H4 (cell line): ENCODE measurements around the gene AGAP1. TPM values are rescaled to one million over a fixed set of nuclear protein-coding genes. Genes with fewer than 3 reads are reported as not detected.

Experiments used
- DNase-seq: peaks from one replicate; pipeline ENCODE4 v3.0.0-alpha.2; 2015; ENCODE audit warnings: low spot score
- total RNA-seq: library from RNA; depleted of rRNA; stranded (reverse); fragments of >200 nt; shearing (Covaris generic); gene quantifications from 2 replicates; pipeline ENCODE4 v1.2.3, GENCODE V29; 2014

AGAP1 gene
- total RNA-seq, 1 experiment from 2014 or later: 7.0 TPM

DNA sequence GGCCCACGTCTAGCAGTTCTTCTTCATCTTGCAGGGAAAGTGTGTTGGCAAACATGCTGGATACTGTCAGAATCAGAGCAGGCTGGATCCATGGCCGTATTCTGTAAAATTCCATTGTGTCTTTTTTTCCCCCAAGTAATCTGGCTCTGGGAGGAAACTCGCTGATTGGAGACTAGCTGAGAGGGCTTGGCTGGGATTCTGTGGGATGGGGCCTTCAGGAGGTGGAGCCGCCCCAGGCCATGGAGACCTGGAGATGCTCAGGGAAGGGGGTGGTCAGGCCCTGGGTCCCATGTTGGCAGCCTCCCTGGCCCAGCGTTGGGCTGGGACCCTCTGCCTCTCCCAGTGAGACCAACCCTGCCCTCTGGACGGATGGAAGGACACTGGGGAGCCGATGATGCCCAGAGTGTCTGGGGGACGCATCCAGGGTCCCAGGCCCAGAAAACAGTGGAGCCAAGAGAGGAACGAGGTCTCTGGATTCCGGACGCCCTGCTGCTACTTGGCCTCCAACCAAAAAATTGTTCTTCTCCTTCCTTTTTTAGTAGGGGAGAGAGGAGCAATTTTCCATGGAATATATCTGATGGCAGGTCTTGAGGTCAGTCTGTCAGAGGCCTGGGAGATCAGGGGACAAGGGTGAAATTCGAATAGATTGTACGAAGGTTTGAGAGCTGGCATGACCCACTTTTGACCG is 114.5 kb downstream of the AGAP1 start:
- DNase-seq: no peak

- DNase-seq: no peak
Observed at GRCh38 chr2:235609321-235609720, 115.5 kb downstream of the AGAP1 start.

GRCh38 chr2:235609746-235610145 is 115.9 kb downstream of the AGAP1 start:
- DNase-seq: no peak

DNA sequence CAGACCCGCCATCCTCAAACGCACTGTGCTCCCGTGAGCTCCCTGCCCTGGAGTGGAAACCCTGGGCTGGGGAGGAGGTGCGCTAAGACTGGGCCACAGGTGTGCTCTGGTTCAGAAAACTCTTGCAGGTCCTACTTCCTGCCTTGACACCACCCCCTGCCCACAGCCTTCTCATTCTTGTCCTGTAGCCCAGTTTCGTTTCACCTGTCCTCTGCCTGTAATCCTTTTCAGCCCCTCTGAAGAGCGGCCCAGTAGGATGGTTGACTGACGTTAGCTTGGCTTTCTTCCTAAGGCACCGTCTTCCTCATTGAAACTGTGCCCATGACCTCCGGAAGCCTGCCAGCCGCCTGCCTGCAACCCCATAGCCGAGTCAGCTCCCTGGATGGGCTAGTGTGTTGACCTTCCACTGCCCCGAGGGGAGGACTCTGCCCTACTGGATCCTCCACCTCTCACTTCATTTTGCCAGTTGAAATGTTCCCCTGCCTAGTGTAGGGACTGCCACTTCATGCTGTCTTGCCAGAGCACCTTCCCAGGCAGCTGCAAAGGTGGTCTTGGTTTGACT is 116.9 kb downstream of the AGAP1 start:
- DNase-seq: no peak

DNA sequence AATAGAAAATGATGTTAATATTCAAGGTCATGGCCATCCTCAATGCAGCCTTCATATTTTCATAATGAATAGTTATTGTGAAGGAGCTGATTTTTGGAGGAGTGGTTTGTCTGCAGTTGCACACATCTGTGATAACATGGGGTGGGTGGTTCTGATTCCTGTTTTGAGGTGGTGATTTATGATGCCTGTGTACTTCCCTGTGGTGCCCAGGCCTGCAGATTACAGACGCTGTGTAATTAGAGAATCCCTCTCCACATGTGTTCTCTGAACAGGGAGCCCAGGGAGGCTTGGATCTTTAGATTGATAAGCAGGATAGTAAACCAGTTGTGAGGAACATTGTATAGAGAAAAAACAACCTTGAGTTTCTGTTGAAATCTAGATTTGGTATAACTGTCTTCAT is 117.5 kb downstream of the AGAP1 start:
- DNase-seq: no peak

GRCh38 chr2:235611756-235612155 is 117.9 kb downstream of the AGAP1 start:
- no peak for DNase-seq

DNA sequence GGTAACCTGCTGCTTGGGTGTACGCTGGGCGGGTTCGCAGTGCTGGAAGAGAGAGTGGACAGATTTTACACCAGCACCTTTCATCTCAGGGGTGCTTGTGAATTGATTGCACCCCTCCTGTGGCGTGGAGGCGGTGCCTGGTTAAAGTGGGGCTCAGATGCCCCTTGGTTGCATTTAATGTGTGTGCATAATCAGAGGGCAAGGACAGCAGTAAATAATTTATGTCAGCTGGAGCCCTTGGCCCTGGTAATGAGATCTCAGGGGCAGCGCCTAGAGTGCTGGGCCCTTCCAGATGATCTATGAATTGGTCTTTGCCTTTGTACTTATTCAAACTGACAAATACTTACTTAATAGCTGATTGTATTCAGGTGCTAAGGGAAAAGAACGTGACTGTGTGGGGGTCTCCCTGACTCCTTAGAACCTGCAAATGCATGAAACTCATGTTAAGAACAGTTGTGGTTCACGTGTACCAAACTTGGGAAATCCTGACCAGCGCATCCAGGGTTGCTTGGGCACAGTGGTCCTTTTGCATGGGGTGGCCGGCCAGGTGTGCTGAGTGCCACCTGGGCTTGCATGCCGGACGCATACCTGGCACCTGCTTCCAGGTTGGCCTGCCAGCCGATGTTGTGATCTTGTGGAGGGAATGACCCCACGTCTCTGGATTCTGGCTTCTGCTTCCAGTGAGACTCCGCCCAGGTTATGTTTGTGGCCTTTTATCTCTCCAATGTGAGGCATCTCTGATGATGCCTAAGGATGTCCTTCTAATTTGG is 118.5 kb downstream of the AGAP1 start:
- DNase-seq: no peak

GRCh38 chr2:235613649-235614048 is 119.8 kb downstream of the AGAP1 start:
- DNase-seq: no peak

DNA sequence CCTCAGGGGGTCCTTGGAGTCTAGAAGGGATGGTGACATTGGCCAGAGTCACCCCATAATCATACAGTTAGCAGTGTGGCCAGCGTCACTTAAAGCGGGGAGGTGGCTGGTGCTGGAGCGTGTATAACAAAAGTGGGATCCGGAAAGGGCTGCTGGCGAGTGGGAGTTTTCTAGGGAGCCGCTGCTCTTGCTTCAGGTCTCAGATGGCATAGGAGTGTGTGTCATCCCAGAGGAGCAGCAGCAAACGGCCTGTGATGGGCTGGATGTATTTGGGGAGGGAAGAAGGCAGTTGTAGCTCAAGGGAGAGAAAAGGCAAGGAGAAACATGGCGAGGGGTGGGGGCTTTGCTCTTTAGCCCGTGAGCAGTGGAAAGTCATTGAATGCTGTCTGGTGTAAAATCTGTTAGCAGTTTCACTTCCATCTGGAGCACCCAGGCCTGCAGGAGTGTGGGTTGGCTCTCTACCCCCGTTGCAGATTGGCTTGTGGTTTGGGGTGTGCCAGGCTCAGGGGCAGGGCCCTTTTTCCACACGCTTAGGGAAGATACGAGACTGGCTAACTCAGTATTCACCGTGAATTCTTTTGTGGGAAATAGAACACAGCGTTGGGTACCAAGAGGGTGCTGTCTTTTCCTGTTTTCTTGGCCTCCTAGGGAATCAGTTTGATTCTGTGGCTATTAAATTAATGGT is 120.5 kb downstream of the AGAP1 start:
- DNase-seq: peak; percentile 57

DNA sequence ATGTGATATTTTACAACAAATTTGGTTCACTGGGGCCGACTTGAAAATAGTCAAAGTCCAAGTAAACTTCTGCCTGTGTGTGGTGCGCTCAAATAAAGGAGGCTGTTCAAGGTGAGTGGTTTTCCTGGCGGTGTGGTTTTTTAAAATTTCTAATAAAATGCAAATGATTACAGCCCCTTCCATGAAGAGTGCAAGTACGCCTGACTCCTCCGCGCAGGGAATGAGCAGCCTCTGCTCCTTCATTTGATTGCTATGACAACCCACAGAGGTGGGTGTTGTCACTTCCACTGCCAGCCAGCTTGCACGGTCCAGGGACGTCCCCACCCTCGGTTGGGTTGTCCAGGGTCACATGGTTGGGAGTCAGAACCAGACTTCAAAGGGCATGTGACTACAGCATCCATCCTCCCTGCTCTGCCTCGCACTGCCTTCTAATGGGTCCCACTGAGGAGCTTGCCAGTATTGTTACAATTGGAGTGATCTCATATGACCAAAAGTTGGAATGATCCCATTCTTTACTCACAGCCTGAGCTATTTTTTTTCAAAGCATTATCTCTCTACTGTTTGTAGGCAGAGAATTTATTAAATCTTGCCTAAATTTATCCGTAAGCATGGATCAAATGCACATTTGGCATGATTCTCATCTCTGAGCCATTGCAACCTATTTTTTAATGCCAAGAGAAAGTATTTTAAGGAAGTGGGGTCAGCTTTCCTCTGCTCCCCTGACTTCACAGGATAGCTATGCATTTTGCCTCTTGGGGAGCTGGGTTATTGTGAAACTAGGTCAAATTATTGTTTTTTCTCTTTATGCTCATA is 121.3 kb downstream of the AGAP1 start:
- no peak for DNase-seq

DNA sequence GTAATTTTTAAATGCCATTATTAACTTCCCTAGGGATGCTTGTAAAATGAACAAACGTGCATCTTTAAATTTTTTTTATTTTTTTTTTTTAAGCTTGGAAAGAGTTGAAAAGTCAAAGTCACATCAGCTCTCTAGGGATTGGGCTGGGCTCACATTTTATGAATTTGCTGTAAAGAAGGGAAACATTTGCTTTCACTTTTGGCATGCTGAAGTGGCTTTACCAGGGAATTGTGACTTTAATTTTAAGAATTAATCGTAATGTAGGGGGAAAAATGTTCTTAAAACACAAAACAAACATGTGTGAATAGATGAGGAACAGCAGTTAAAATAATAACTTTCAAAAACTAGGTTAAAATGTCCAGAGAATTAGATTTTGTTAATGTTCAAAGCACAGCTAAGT is 123.0 kb downstream of the AGAP1 start:
- no peak for DNase-seq

- DNase-seq: peak; percentile 46
Observed at GRCh38 chr2:235618039-235618438, 124.2 kb downstream of the AGAP1 start.

- DNase-seq: no peak
Observed at GRCh38 chr2:235619544-235619943, 125.7 kb downstream of the AGAP1 start.

GRCh38 chr2:235621736-235622135 is 127.9 kb downstream of the AGAP1 start:
- DNase-seq: no peak

DNA sequence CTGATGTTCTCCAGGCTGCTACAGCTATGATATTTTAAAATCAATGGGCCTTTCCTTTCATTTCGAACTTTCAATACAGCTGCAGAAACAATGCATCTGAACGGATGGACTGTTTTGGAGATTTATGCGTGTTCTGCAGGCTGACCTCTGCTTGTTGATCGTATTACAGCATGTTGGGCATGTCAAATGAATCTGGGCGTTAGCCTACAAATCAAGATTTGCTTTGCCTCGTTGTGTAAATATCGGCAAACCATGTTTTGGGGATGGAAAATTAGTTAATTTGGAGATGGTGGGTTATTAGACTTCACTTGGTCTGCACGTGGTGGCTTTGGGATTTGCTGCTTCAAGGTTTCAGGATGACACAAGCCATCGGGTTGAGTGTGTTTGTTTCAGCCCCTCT is 129.3 kb downstream of the AGAP1 start:
- no peak for DNase-seq

DNA sequence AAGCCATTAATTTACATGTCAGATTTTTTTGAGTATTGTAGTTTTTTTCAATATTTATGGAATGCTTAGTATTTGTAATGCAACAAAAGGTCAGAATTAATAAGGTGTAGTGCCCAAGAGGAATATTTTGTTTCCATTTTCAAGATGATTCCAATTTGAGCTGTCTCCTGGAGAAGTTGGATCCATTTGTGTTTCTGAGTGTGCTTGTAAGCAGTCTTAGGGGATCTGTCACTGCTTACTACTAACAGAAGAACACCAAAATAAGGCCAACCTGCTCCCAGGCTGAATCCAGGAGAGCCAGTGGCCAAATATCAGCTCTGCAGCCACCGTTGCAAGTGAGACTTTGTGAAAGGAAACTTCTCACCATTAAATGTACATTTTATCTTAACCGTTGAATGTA is 129.9 kb downstream of the AGAP1 start:
- DNase-seq: no peak

DNA sequence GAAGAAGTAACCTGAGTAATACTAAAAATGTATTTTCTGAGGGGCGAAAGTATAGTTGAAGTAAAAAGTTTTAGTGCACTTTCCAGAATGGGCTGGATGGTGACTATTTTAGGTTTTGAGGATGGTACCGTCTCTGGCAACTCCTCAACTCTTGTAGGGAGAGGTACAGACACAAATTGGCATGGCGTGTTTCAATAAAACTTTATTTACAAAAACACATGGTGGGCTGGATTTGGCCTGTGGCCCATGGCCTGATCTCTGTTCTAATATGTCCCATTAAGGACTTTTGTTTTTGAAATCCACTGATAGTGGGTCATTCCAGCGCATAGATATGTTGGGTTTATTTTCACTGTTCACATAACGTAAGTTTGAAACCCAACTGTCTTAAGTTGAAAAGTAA is 132.8 kb downstream of the AGAP1 start:
- no peak for DNase-seq

DNA sequence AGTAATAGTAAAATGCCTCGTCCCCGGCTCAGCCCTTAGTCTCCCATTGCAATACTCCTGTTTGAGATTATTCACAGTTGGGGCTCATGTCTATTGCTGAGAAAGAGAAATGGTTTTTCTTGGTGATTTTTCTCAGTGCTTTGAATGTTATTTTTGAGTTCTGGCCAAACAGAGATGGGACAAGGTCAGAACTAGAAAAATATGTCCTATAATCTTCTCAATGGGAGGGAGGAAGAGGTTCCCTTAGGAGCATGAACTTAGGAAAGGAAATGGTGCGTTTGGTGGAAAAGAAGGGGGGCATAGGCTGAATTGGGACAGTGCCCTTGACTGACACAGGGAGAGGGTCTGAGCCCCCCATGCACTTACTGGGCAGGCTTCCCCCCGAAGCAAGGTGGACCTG is 133.8 kb downstream of the AGAP1 start:
- no peak for DNase-seq

- DNase-seq: no peak
Observed at GRCh38 chr2:235630718-235631296, 137.0 kb downstream of the AGAP1 start.

GRCh38 chr2:235634435-235635158 is 140.8 kb downstream of the AGAP1 start:
- DNase-seq: no peak

DNA sequence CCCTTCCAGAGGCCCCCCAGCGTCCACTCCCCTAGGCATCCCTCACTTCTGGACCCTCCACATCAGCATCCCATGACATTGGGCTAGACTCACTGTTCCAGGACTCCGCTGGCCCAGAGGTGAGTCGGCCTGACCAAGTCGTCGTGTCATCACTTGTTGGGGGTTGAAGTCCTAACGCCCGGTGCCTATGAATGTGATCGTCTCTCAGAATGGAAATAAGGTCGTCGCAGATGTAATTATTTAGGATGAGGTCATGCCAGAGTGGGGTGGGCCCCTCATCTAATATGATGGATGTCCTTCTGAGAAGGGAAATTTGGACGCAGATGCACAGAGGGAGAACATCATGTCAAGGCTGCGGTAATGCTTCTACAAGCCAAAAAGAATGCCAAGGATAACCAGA is 142.7 kb downstream of the AGAP1 start:
- no peak for DNase-seq
